Measurements from ENCODE around the gene ANO6. TPM values are rescaled to one million over a fixed set of nuclear protein-coding genes. Genes with fewer than 3 reads are reported as not detected.

The ANO6 gene
- total RNA-seq, 1 donor from 2014 or later, result 12.0 TPM

Small RNA genes within 50 kb of the gene (small RNA-seq; reads per million reads assigned to genes)
- gene AC009248.2 (ENCODE audit: low replicate concordance), result not detected

Other genes with a start within 250 kb of the ANO6 start
- 2.2 TPM for gene DBX2, start 165.0 kb upstream of the ANO6 start, total RNA-seq